Ishikawa (cell line): Measurements from ENCODE around the gene SUN1.

Source experiments
- CEBPB ChIP-seq: IDR thresholded peaks from 2 replicates; pipeline ENCODE4 v1.6.1; 2012
- EP300 ChIP-seq: IDR thresholded peaks from 2 replicates; pipeline ENCODE4 v1.6.1; 2012; ENCODE audit warnings: borderline replicate concordance
- FOXM1 ChIP-seq: IDR thresholded peaks from 2 replicates; pipeline ENCODE4 v1.6.1; 2012; ENCODE audit warnings: low read depth, borderline replicate concordance
- MAX ChIP-seq: IDR thresholded peaks from 2 replicates; pipeline ENCODE4 v1.6.1; 2012
- TAF1 ChIP-seq: IDR thresholded peaks from 2 replicates; pipeline ENCODE4 v1.6.1; 2012; ENCODE audit warnings: low read depth, mild to moderate bottlenecking
- TCF12 ChIP-seq: IDR thresholded peaks from 2 replicates; pipeline ENCODE4 v1.6.1; 2012; ENCODE audit warnings: low read depth
- TEAD4 ChIP-seq: IDR thresholded peaks from 2 replicates; pipeline ENCODE4 v1.6.1; 2012
- YY1 ChIP-seq: IDR thresholded peaks from 2 replicates; pipeline ENCODE4 v1.6.1; 2012; ENCODE audit warnings: low read depth
- TF ChIP-seq, protein P1 (sequence below): IDR thresholded peaks from 2 replicates; pipeline ENCODE4 v1.6.1; 2012; ENCODE audit warnings: low read depth, mild to moderate bottlenecking

DNA sequence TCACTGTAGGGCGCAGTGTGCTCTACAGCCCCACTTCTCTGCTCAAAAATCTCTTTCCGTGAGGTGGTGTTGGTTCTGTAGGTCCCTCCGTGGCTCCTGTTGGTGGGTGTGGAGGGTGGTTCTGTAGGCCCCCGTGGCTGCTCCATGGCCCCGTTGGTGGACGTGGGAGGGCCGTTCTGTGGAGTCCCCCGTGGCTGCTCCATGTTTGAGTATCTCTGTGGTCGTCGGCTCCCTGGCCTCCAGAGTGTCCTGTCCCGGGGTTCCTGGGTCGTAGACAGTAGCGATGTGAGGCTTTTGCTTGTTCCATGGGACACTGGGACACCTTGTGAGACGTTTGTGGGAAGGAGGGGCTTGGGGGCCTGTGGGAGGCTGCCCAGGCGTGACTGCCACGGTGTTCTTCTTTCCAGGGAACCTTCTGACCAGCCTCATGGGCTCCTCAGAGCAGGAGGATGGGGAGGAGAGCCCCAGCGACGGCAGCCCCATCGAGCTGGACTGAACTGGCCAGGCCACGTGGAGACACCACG is 62.7 kb downstream of the SUN1 start:
- no peak for TF ChIP-seq EP300
- no peak for TF ChIP-seq TCF12
- TF ChIP-seq, protein P1, sequence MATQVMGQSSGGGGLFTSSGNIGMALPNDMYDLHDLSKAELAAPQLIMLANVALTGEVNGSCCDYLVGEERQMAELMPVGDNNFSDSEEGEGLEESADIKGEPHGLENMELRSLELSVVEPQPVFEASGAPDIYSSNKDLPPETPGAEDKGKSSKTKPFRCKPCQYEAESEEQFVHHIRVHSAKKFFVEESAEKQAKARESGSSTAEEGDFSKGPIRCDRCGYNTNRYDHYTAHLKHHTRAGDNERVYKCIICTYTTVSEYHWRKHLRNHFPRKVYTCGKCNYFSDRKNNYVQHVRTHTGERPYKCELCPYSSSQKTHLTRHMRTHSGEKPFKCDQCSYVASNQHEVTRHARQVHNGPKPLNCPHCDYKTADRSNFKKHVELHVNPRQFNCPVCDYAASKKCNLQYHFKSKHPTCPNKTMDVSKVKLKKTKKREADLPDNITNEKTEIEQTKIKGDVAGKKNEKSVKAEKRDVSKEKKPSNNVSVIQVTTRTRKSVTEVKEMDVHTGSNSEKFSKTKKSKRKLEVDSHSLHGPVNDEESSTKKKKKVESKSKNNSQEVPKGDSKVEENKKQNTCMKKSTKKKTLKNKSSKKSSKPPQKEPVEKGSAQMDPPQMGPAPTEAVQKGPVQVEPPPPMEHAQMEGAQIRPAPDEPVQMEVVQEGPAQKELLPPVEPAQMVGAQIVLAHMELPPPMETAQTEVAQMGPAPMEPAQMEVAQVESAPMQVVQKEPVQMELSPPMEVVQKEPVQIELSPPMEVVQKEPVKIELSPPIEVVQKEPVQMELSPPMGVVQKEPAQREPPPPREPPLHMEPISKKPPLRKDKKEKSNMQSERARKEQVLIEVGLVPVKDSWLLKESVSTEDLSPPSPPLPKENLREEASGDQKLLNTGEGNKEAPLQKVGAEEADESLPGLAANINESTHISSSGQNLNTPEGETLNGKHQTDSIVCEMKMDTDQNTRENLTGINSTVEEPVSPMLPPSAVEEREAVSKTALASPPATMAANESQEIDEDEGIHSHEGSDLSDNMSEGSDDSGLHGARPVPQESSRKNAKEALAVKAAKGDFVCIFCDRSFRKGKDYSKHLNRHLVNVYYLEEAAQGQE = no peak
- no peak for TF ChIP-seq YY1
- TF ChIP-seq TEAD4 = no peak
- no peak for TF ChIP-seq MAX
- TF ChIP-seq FOXM1 = no peak
- no peak for TF ChIP-seq TAF1
- TF ChIP-seq CEBPB = no peak
